ENCODE data around the gene TTLL10. TPM values are rescaled to one million over a fixed set of nuclear protein-coding genes. Genes with fewer than 3 reads are reported as not detected.

The TTLL10 gene
- total and polyA plus RNA-seq, 2 of the 4 experiments (the other 2 are of a cell fraction), result not detected

- TF ChIP-seq CHD1 (IDR thresholded peaks at IDR 0.05; ENCODE audit: low read depth, low read length), result no peak
Measured at GRCh38 chr1:1183833-1184775, 10.4 kb downstream of the TTLL10 start (continued).

GRCh38 chr1:1185101-1185765 lies 11.6 kb downstream of the TTLL10 start:
- H4K5ac ChIP-seq (ENCODE audit: low read depth, low read length), result no peak overlapping the region
- no peak overlapping the region for H3K9ac ChIP-seq (ENCODE audit: low read depth, low read length)
- WGBS, 2 experiments (ENCODE audit: extremely low coverage in 2 of 2, insufficient read length in 1 of 2), result 78% methylated on average over 20 of the region's 31 CpGs; no CpG with 5 or more reads in 1 of the 2 experiments
- ChIA-PET CTCF (no interaction called here), POLR2A (ENCODE audit: unreplicated experiment) (no interaction called here)
- no TSS peak for BruUV-seq (replicated peaks)
- intact Hi-C loops (cut with micrococcal nuclease) (no loop called here), in situ Hi-C loops (cut with MboI; ENCODE audit: low sequenced_read_pairs) (no loop called here), dilution Hi-C loops (cut with HindIII; ENCODE audit: low sequenced_read_pairs, unreplicated experiment) (no loop called here)
- no peak overlapping the region for H3K4ac ChIP-seq (ENCODE audit: low read depth, low read length)
- H4K8ac ChIP-seq (ENCODE audit: low read depth in 2 of 2, low read length in 2 of 2), result no peak overlapping the region
- TF ChIP-seq NFE2L2 (IDR thresholded peaks at IDR 0.05; ENCODE audit: low read depth, low read length) (no peak), FOS (IDR thresholded peaks at IDR 0.05; ENCODE audit: low read depth, low read length) (no peak), CHD1 (IDR thresholded peaks at IDR 0.05; ENCODE audit: low read depth, low read length) (no peak), RCOR1 (IDR thresholded peaks at IDR 0.05; ENCODE audit: insufficient replicate concordance, low read length) (no peak), CEBPB (IDR thresholded peaks at IDR 0.05; ENCODE audit: low read depth, low read length) (no peak), MAFK (IDR thresholded peaks at IDR 0.05; ENCODE audit: low read depth, low read length) (no peak), SMC3 (IDR thresholded peaks at IDR 0.05; ENCODE audit: low read depth, low read length) (no peak), MAZ (IDR thresholded peaks at IDR 0.05; ENCODE audit: borderline replicate concordance, low read depth, low read length) (no peak), ELK1 (IDR thresholded peaks at IDR 0.05; ENCODE audit: borderline replicate concordance, low read depth, low read length) (no peak)
- H3K4me3 ChIP-seq (ENCODE audit: insufficient read depth, low read depth, low read length), result no peak overlapping the region
- H2AK5ac ChIP-seq (ENCODE audit: low read depth, low read length), result no peak overlapping the region
- H3K9me1 ChIP-seq (ENCODE audit: insufficient read depth, low read length), result no peaks in the 10 kb centered on the region
- H2BK5ac ChIP-seq (ENCODE audit: low read depth, low read length, poor library complexity, severe bottlenecking), result no peak overlapping the region
- H2BK120ac ChIP-seq (ENCODE audit: low read depth, low read length), result no peak overlapping the region
- no peaks in the 10 kb centered on the region for H3K9me3 ChIP-seq (ENCODE audit: control insufficient read depth, insufficient read depth, low read length)
- no peaks in the 10 kb centered on the region for H3K36me3 ChIP-seq (ENCODE audit: control insufficient read depth, insufficient read depth, low read length)
- H3K79me1 ChIP-seq (ENCODE audit: low read depth in 1 of 2, low read length in 2 of 2), result no peaks in the 10 kb centered on the region
- no peaks in the 10 kb centered on the region; the same call in 1 of the 2 replicates for H3K27me3 ChIP-seq (ENCODE audit: control insufficient read depth, insufficient read depth, low read length)
- DNase-seq (no peak), ATAC-seq (ENCODE audit: low read depth) (no peak)
- no peak overlapping the region for H2BK15ac ChIP-seq (ENCODE audit: low read depth, low read length)
- no peak overlapping the region for H3K23ac ChIP-seq (ENCODE audit: low read depth, low read length)
- no peaks in the 10 kb centered on the region for H4K20me1 ChIP-seq (ENCODE audit: insufficient read depth, low read length)
- no peak overlapping the region for H2AK9ac ChIP-seq (replicated peaks; ENCODE audit: low read depth, low read length, poor library complexity)
- no peak overlapping the region for H3K56ac ChIP-seq (ENCODE audit: extremely low read depth, insufficient read depth, low read length)
- no peak overlapping the region for H3K27ac ChIP-seq (ENCODE audit: insufficient read depth, low read length)
- H2BK20ac ChIP-seq (ENCODE audit: low read depth, low read length), result no peak overlapping the region
- no peak overlapping the region for H3K18ac ChIP-seq (ENCODE audit: low read depth, low read length)
- H2AFZ ChIP-seq (replicated peaks; ENCODE audit: low read length, poor library complexity), result no peak overlapping the region
- no peak overlapping the region for H3K4me2 ChIP-seq (ENCODE audit: low read depth, low read length)
- no peaks in the 10 kb centered on the region for H3K4me1 ChIP-seq (ENCODE audit: control insufficient read depth, insufficient read depth, low read length)
- H3K14ac ChIP-seq (replicated peaks; ENCODE audit: low read depth, low read length), result no peak overlapping the region
- H4K91ac ChIP-seq (ENCODE audit: insufficient read depth, low read depth, low read length), result no peak overlapping the region
